GM21576 (cell line): ENCODE measurements around the gene SULT1C2.
"Not testable (repeated sequence)": the region's sequence is repeated elsewhere in the genome, so short reads cannot be mapped to it uniquely, and the experiment has no call there.

Experiments used
- ATAC-seq: cut with Tn5 transposase; IDR thresholded peaks from one replicate; pipeline ENCODE4 v1.9.1; 2021; ENCODE audit warnings: mild to moderate bottlenecking, moderate library complexity; ENCODE audit not compliant: unreplicated experiment

Gene SULT1C2

GRCh38 chr2:108288534-108289106, at the start of gene SULT1C2:
Gene SULT1C2 (plus strand): TSS chr2:108288895. CDS start chr2:108293668, 4,773 bp downstream.
- no peak for ATAC-seq

DNA sequence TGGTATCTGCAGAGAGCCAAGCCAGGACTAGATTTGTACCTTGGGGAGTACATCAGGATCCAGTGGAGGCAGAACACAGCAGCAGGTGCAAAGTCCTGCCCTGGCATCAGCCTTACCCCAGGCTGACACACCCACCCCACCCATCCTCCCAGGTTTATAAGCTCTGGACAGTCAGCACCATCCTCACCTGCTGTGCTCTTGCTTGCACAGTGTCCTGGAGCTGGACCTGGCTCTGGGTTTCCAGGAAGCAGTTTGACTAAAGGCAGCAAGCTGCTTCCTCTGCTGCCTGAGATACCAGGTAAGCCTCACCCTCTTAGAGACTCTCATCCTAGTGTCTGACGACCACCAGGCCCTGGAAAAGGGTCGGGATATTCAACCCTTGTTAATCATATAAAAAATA, 48.9 kb upstream of the SULT1C2 start, which contains the start of gene SULT1C3:
TSS of gene SULT1C3 (plus strand) at position 183 of the 400 bp plus-strand sequence. CDS start 7,227 bp downstream, outside the sequence.
- ATAC-seq, result no peak

- ATAC-seq, result no peak
These were observed 47.7 kb upstream of the SULT1C2 start for GRCh38 chr2:108240966-108241365.

- ATAC-seq, result no peak
These were observed 45.1 kb upstream of the SULT1C2 start for GRCh38 chr2:108243566-108243965.

DNA sequence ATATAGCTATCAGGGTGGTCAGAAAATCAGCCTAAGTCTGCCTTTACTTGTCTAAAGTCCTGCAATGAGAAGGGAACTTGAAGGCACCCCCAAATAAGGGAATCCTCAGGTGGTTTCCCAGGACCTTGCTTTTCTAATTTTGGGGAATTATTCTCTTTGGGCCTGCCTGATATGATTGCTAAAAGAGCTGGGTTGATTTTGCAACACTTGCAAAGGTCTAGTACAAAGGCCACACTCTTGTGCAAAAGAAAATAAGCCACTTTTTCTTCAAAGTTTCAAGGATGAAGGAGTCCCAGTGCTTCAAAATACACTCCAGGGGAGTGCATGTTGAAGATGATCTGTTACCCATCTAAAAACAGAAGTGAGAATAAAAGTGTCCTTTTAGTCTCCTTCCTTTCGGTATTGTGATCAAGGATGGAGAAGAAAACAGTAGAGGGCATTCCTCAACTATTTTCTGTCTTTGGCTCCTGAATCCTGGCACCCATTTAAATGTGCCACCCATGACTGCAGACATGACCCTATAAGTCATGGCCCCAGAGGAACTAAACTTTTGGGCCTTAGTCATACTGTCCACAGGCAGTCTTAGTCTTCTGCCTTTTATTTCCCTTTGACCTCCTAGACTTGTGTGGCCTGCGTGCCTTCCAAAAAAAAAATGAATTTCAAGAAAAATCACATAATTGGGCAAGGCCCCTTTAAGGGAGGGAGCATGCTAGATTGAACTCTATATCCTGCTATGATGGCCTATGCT, 43.9 kb upstream of the SULT1C2 start:
- ATAC-seq, result no peak

GRCh38 chr2:108253106-108253505, 35.6 kb upstream of the SULT1C2 start:
- no peak for ATAC-seq

DNA sequence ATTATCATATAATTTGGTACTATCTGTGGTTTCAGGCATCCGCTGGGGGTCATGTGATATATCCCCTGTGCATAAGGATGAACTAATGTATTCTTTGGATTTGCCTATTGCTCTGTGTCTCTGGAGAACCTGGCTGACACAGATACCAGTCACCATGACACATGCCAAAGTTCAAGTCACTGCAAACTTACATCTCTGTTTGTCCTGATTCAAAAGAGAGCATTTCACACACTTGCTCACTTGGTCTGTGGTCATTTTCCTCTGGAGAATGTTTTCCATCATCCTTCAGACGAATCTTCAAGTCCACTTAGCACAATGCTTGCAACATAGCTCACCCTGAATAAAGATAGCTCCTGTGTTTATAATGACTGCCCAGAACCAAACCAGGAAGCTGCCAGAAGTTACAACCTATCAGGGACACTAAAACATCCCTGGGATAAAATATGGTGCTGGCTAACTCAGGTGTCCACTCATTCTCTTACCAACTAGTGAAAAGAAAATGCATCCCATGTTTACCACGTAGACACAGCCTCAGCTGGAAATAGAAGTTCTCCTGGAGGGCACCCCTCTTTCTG, 30.9 kb upstream of the SULT1C2 start:
- no peak for ATAC-seq

DNA sequence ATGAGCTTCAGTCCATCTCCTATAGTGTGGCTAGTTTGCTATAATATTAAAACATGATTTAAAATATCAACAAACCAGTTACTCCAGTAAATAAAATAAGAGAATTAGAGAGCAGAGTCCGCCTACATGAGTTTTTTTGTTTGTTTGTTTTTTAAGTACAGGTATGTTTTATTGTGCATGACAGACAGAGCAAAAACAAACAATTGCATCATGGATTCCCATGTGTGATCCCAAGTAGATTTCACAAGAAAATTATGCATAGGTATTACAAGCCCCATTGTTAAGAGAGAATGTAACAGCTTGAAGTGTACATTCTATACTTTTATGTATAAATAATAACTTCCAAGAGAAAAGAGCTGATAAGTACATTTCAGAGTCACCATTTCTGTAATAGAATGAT, 27.9 kb upstream of the SULT1C2 start:
- ATAC-seq, result no peak

GRCh38 chr2:108262036-108262435, 26.7 kb upstream of the SULT1C2 start:
- no peak for ATAC-seq

DNA sequence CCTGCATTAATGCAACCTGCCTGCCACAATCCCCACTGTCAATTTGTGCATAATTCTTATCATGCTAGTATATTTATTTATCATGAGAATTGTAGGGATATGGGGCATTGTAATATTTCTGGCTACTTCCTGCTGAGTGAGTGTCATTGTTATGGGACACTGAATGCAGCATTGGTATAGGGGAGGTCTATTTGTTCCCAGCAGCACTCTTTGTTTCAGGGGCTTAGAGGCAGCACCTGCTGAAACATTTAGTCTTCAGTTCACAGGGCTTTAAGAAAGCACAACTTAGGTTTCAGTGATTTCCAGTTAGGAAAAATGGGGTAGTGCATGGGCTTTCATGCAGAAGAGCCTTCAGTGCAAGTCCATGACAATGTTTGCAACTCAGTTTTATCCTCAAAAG, 25.3 kb upstream of the SULT1C2 start:
- no peak for ATAC-seq

GRCh38 chr2:108266218-108266617, 22.5 kb upstream of the SULT1C2 start:
- ATAC-seq, result no peak

DNA sequence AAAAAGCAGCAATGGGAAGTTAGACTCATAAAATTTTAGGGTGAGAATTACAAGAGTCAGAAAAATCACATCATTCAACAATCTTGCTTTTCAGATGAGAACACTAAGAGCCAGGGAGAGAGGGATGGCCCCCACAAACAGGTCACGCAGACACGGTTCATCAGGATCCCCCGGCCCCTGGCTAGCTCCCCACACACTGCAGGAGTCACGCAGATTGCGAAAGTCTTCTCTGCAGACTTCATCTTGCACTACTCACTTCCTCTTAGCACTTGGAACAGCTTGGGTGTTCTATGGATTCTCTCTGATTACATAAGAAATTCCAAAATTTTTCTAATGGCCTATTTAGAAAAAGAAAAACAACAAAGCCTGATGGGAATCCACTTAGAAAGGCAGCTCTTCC, 21.6 kb upstream of the SULT1C2 start:
- no peak for ATAC-seq

GRCh38 chr2:108268001-108268400, 20.7 kb upstream of the SULT1C2 start:
- no peak for ATAC-seq

DNA sequence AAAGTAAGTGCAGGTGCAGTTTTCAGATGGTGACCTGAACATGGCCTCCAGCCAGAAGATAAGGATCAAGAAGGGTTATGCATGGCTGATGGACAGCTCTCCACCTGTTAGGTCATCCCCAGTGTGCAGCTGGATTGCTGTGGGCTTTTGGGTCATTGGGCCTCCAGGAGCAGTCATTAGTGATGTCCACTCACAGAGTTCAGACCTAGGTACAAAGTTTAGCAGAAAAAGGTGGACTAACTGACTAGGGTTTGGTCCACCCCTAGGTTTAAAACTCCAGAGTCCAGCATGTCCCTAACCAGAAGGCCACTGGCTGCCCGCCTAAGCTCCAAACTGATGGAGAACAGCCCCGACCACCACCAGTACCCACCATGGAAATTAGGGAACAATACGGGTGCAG, 18.3 kb upstream of the SULT1C2 start:
- no peak for ATAC-seq

DNA sequence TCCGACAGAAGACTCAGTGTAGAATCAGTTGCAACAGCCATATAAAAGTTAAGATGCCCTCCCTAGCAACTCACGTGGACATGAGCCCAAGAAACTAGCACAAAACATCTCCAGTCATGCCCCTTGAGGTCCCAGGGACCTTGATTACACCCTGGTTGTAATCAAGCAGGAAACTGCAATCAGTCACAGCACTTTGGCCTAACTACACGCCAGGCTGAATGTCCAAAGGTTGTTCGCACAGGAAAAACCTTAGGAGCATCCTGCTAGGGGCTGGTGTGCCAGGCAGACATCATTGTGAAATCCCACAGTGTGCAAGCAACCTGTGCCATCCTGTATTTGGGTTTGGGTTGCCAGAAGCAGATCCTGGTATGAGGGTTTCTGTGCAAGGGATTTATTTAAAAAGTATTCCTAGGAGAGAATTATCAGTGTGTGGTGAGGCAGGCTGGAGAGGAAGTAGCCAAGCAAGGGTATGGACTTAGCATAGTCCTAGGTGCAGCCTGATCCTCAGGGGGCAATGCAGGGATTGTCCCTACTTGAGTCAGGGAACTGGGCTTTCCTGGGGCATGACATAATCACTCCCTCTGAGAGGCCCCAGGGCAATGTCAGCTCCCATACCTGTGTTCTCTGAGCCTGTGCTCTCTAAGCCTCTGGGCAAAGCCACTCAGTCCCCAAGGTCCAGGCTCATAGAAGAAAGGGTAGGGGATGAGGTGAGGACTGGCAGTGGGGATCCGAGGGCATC, 17.8 kb upstream of the SULT1C2 start:
- ATAC-seq, result no peak

DNA sequence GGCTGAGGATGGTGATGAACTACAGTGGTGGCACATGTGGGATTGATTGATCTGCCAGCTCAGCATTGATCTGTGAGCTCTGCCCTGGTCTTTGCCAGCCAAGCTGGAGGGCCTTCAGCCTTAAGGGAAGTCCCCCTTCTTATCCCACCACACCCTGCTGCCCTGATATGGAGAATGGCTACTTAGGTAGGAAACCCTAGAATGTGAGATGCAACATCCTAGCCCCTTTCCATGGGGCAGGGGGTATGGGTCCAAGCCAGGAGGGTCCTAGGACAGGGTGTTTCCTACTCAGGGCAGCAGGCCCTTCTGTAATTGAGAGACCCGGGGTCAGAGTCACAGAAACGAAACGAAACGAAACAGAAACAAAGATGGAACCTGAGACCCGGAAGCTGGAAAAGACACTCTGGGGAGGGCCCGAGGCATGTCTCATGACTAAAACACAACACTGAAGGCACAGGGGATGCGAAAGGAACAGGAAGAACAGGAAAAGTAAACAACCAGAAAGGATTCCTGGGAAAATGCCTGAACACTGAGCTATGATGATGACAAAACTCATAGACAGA, 16.9 kb upstream of the SULT1C2 start:
- no peak for ATAC-seq

GRCh38 chr2:108278631-108279030, 10.1 kb upstream of the SULT1C2 start:
- ATAC-seq, result no peak

DNA sequence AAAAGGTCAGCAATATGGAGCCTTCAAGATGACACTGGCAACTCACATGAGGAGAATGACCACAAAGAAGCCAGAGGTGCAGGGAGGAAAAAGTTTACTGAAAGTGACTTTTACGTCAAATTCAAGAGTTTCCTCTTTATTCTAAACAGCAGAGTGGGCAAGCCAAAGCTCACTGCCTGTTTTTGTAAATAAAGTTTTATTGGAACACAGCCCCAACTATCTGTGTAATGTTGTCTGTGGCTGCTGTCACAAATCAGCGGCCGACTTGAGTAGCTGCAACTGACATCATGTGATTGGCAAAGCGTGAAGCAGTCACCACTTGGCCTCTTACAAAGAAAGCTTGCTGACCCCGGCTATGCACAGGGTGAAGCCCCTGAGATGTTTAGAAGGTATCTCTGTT, 9.2 kb upstream of the SULT1C2 start:
- no peak for ATAC-seq

GRCh38 chr2:108280466-108280865, 8.2 kb upstream of the SULT1C2 start:
- ATAC-seq, result no peak

GRCh38 chr2:108284566-108284965, 4.1 kb upstream of the SULT1C2 start:
- not testable (repeated sequence) for ATAC-seq

GRCh38 chr2:108285616-108286015, 3.1 kb upstream of the SULT1C2 start:
- no peak for ATAC-seq
